SK-N-SH (cell line): ENCODE results near the gene ASIC1. TPM values are rescaled to one million over a fixed set of nuclear protein-coding genes. Genes with fewer than 3 reads are reported as not detected.

Source experiments
- CTCF ChIA-PET: fragments of 300-600, 350-600 bp; formaldehyde crosslinking; extraction: SDS; loops from one replicate; lab custom pipeline; 2021; lab: Yijun Ruan, JAX
- POLR2A ChIA-PET: fragments of 350-600 bp; sonication (Branson Sonifier 250); formaldehyde crosslinking; extraction: SDS; loops from one replicate; lab custom pipeline; 2020; ENCODE audit warnings: antibody characterized with exemption, inconsistent platforms; lab: Yijun Ruan, JAX
- DNase-seq: peaks from one replicate; pipeline ENCODE4 v3.0.0; 2012
- H2AFZ ChIP-seq: fragments of 200-600 bp; sonication (generic); 2 replicates; pipeline ENCODE4 v1.8.1; 2016; ENCODE audit warnings: antibody characterized with exemption, mild to moderate bottlenecking, low read depth
- H3F3A ChIP-seq: fragments of 200-600 bp; sonication (generic); replicated peaks from 2 replicates; pipeline ENCODE3; 2016; ENCODE audit warnings: antibody characterized with exemption, mild to moderate bottlenecking; ENCODE audit not compliant: insufficient read depth
- H3K27ac ChIP-seq, 2 experiments: fragments of 200-500 bp in 1 of 2; fragments of 200-600 bp in 1 of 2; sonication (Bioruptor generic) in 1 of 2; sonication (generic), shearing (Covaris generic) in 1 of 2; 2 replicates each; pipeline versions ENCODE4 v1.5.1 to v1.6.1; 2014 to 2016; ENCODE audit warnings: low read depth in 2 of 2, inconsistent platforms in 1 of 2, low read length in 1 of 2, mild to moderate bottlenecking in 1 of 2, mixed read lengths in 1 of 2
- H3K27me3 ChIP-seq: fragments of 200-600 bp; sonication (generic), shearing (Covaris generic); 2 replicates; pipeline ENCODE4 v1.6.1; 2016; ENCODE audit warnings: mixed run types; ENCODE audit not compliant: insufficient read depth
- H3K36me3 ChIP-seq, 2 experiments: fragments of 200-500 bp in 1 of 2; fragments of 200-600 bp in 1 of 2; sonication (Bioruptor generic) in 1 of 2; sonication (generic) in 1 of 2; replicated peaks in 1 of 2; 2 replicates each; pipeline versions ENCODE3 to v1.5.1; 2014 to 2016; ENCODE audit warnings: low read length in 1 of 2, mild to moderate bottlenecking in 1 of 2; ENCODE audit not compliant: insufficient read depth in 2 of 2, control insufficient read depth in 1 of 2
- H3K4me1 ChIP-seq, 2 experiments: fragments of 200-500 bp in 1 of 2; fragments of 200-600 bp in 1 of 2; sonication (Bioruptor generic) in 1 of 2; sonication (generic), shearing (Covaris generic) in 1 of 2; 2 replicates each; pipeline versions ENCODE4 v1.5.1 to v1.6.1; 2014 to 2016; ENCODE audit warnings: low read depth in 1 of 2, low read length in 1 of 2, mixed run types in 1 of 2; ENCODE audit not compliant: insufficient read depth in 2 of 2, control insufficient read depth in 1 of 2
- H3K4me2 ChIP-seq: fragments of 200-600 bp; sonication (generic), shearing (Covaris generic); 2 replicates; pipeline ENCODE4 v1.6.1; 2017; ENCODE audit warnings: mixed run types
- H3K4me3 ChIP-seq, 2 experiments: fragments of 200-500 bp in 1 of 2; fragments of 200-600 bp in 1 of 2; sonication (Bioruptor generic) in 1 of 2; sonication (generic), shearing (Covaris generic) in 1 of 2; 2 replicates each; pipeline versions ENCODE4 v1.5.1 to v1.8.1; 2014 to 2016; ENCODE audit warnings: low read depth in 2 of 2, inconsistent platforms in 1 of 2, low read length in 1 of 2, mild to moderate bottlenecking in 1 of 2, mixed read lengths in 1 of 2, moderate library complexity in 1 of 2
- H3K79me2 ChIP-seq: fragments of 200-600 bp; sonication (generic); 2 replicates; pipeline ENCODE4 v1.8.1; 2017; ENCODE audit warnings: mild to moderate bottlenecking; ENCODE audit not compliant: insufficient read depth
- H3K9ac ChIP-seq: fragments of 200-600 bp; sonication (generic); 2 replicates; pipeline ENCODE4 v1.6.1; 2017; ENCODE audit warnings: mixed run types
- H3K9me2 ChIP-seq: fragments of 200-600 bp; sonication (generic); 2 replicates; pipeline ENCODE4 v1.6.1; 2017; ENCODE audit warnings: mixed run types
- H3K9me3 ChIP-seq: fragments of 200-600 bp; sonication (generic); 2 replicates; pipeline ENCODE4 v1.6.1; 2017; ENCODE audit warnings: mixed run types, mild to moderate bottlenecking, moderate library complexity
- H4K20me1 ChIP-seq: fragments of 200-600 bp; sonication (generic); 2 replicates; pipeline ENCODE4 v1.6.1; 2017; ENCODE audit warnings: mild to moderate bottlenecking, mixed run types; ENCODE audit not compliant: insufficient read depth
- ELF1 ChIP-seq: IDR thresholded peaks from 2 replicates; pipeline ENCODE4 v1.4.0; 2012
- FOSL2 ChIP-seq: IDR thresholded peaks from 2 replicates; pipeline ENCODE4 v1.4.0; 2012; ENCODE audit warnings: low read depth, mild to moderate bottlenecking, moderate library complexity, borderline replicate concordance
- GATA2 ChIP-seq: sonication (generic); formaldehyde crosslinking; IDR thresholded peaks from 2 replicates; pipeline ENCODE4 v1.5.0; 2020; ENCODE audit warnings: mild to moderate bottlenecking, missing genetic modification reagents
- JUND ChIP-seq: IDR thresholded peaks from 2 replicates; pipeline ENCODE4 v1.4.0; 2012
- MEF2A ChIP-seq: IDR thresholded peaks from 2 replicates; pipeline ENCODE4 v1.4.0; 2012; ENCODE audit warnings: low read depth, borderline replicate concordance
- NFIC ChIP-seq: IDR thresholded peaks from 2 replicates; pipeline ENCODE4 v1.4.0; 2012; ENCODE audit warnings: borderline replicate concordance
- RAD21 ChIP-seq: IDR thresholded peaks from 2 replicates; pipeline ENCODE4 v1.6.1; 2012; ENCODE audit warnings: mild to moderate bottlenecking, low read length
- RCOR1 ChIP-seq: fragments of 150-350 bp; IDR thresholded peaks from 2 replicates; pipeline ENCODE4 v1.6.1; 2017; ENCODE audit warnings: antibody characterized with exemption, low read length
- RFX5 ChIP-seq: IDR thresholded peaks from 2 replicates; pipeline ENCODE4 v1.6.1; 2012; ENCODE audit warnings: mild to moderate bottlenecking, improper control_type of control experiment, low read length
- RXRA ChIP-seq: IDR thresholded peaks from 2 replicates; pipeline ENCODE4 v1.4.0; 2012; ENCODE audit warnings: low read depth, mild to moderate bottlenecking, borderline replicate concordance
- SIN3A ChIP-seq: IDR thresholded peaks from 2 replicates; pipeline ENCODE4 v1.6.1; 2012; ENCODE audit warnings: low read depth, mild to moderate bottlenecking, low read length, moderate library complexity, borderline replicate concordance
- SMC3 ChIP-seq: IDR thresholded peaks from 2 replicates; pipeline ENCODE4 v1.6.1; 2012; ENCODE audit warnings: low read depth, low read length, improper control_type of control experiment
- TAF1 ChIP-seq: IDR thresholded peaks from 2 replicates; pipeline ENCODE4 v1.6.1; 2012; ENCODE audit warnings: low read depth, mild to moderate bottlenecking, low read length, moderate library complexity, borderline replicate concordance
- TCF12 ChIP-seq: IDR thresholded peaks from 2 replicates; pipeline ENCODE4 v1.4.0; 2012
- WGBS: methylation state at CpG from one replicate; pipeline ENCODE4 v1.1.6; 2017; ENCODE audit warnings: low lambda C conversion rate; 5-methylcytosine and 5-hydroxymethylcytosine counted together
- polyA plus RNA-seq, 3 experiments: library from polyadenylated mRNA; depleted of rRNA; stranded (reverse); fragments of >200 nt; gene quantifications; 2 replicates each; pipeline ENCODE4 v1.2.3, GENCODE V29; 2012
- TF ChIP-seq, protein P1 (sequence below): fragments of 200-600 bp; sonication (generic); IDR thresholded peaks from 2 replicates; pipeline ENCODE4 v1.6.1; 2017; ENCODE audit warnings: antibody characterized with exemption, mild to moderate bottlenecking, moderate library complexity
- TF ChIP-seq, protein P2 (sequence below): IDR thresholded peaks from 2 replicates; pipeline ENCODE4 v1.6.1; 2012; ENCODE audit warnings: mild to moderate bottlenecking, low read depth, low read length, moderate library complexity
- TF ChIP-seq, protein P3 (sequence below): IDR thresholded peaks from 2 replicates; pipeline ENCODE4 v1.4.0; 2012; ENCODE audit warnings: low read depth
- TF ChIP-seq, protein P4 (sequence below): fragments of 150-350 bp; IDR thresholded peaks from 2 replicates; pipeline ENCODE4 v1.6.1; 2016; ENCODE audit warnings: mild to moderate bottlenecking, low read depth, low read length
- TF ChIP-seq, protein P5 (sequence below): IDR thresholded peaks from 2 replicates; pipeline ENCODE4 v1.4.0; 2012; ENCODE audit warnings: low read depth, borderline replicate concordance
- TF ChIP-seq, protein P6 (sequence below): fragments of 150-350 bp; IDR thresholded peaks from 2 replicates; pipeline ENCODE4 v1.6.1; 2017; ENCODE audit warnings: antibody characterized with exemption, low read length, low read depth, borderline replicate concordance

The ASIC1 gene
- polyA plus RNA-seq, 1 of the 3 experiments (the other 2 are of a cell fraction), result 28.4 TPM

DNA sequence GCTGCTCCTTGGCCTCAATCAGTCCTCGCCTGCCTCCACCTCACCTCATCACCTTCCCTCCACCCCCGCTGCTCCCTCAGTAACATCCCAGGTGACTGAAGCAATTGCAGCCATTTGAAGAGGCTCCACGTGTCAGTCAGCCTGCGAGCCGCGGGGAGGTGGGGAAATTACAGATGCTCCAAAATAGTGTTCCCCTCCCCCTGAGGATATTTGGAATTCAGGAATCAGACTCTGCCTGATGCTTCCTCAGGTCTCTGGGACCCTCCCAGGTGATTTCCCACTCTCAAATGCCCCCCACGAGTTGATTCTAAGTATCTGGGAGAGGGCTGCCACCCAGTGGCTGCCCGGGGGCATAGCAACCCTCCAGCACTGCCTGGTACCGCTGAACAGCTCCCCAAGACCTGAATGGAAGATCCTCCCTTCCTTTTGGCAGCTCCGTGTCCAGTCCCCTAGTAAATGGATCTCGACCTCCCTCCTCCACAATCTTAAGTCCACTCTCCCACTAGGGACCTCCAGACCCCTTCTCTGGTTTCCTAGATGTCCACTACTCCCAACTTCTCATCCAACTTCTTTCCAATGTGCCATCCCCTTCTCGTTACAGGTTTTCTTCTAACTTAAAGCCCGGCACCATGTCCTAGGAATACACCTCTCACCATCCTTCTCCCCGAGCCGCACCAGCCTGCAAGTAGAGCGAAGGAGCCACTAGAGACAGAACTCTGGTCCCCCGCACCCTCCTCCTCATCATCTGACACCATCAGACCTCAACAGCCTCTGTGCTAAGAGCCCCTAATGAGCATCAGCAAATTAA lies 1.4 kb upstream of the ASIC1 start:
- peak overlapping the region; percentile 77; the same call in 1 of the 2 replicates for H3K4me2 ChIP-seq

More for the DNA sequence above, 1.4 kb upstream of the ASIC1 start:
- H3K9me3 ChIP-seq, result no peaks in the 10 kb centered on the region
- H3K9me2 ChIP-seq, result no peaks in the 10 kb centered on the region
- H4K20me1 ChIP-seq, result no peaks in the 10 kb centered on the region
- CTCF ChIA-PET, result interaction anchor here (0.6 to 37.6 kb wide), 38 partner anchors 11 to 307 kb away, joined by 3 to 1401 read pairs (median 4); partner anchors contain the start of genes AQP5, AQP6, CERS5 and COX14
- H3K4me1 ChIP-seq, result peaks cover 7 to 29% of the 10 kb centered on the region in 2 experiments; a peak in 2 of 4 replicates
- DNase-seq, result peak; percentile 86
- peaks cover 0 to 1% of the 10 kb centered on the region in 2 experiments for H3K36me3 ChIP-seq
- H3K9ac ChIP-seq, result no peak overlapping the region
- WGBS, result 36% methylated on average over 17 of the region's 17 CpGs
- no peak overlapping the region for H2AFZ ChIP-seq
- H3K27ac ChIP-seq, result no peak overlapping the region
- peaks cover 7% of the 10 kb centered on the region for H3K27me3 ChIP-seq
- TF ChIP-seq, protein P1, sequence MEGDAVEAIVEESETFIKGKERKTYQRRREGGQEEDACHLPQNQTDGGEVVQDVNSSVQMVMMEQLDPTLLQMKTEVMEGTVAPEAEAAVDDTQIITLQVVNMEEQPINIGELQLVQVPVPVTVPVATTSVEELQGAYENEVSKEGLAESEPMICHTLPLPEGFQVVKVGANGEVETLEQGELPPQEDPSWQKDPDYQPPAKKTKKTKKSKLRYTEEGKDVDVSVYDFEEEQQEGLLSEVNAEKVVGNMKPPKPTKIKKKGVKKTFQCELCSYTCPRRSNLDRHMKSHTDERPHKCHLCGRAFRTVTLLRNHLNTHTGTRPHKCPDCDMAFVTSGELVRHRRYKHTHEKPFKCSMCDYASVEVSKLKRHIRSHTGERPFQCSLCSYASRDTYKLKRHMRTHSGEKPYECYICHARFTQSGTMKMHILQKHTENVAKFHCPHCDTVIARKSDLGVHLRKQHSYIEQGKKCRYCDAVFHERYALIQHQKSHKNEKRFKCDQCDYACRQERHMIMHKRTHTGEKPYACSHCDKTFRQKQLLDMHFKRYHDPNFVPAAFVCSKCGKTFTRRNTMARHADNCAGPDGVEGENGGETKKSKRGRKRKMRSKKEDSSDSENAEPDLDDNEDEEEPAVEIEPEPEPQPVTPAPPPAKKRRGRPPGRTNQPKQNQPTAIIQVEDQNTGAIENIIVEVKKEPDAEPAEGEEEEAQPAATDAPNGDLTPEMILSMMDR, result peak; percentile 97
- TF ChIP-seq NFIC (no peak), SMC3 (peak; percentile 87), MEF2A (no peak), RCOR1 (no peak), GATA2 (no peak), FOSL2 (no peak), RXRA (no peak), TCF12 (no peak), TAF1 (no peak), JUND (no peak), ELF1 (no peak), SIN3A (no peak), RAD21 (peak; percentile 88), RFX5 (no peak)
- TF ChIP-seq, protein P2, sequence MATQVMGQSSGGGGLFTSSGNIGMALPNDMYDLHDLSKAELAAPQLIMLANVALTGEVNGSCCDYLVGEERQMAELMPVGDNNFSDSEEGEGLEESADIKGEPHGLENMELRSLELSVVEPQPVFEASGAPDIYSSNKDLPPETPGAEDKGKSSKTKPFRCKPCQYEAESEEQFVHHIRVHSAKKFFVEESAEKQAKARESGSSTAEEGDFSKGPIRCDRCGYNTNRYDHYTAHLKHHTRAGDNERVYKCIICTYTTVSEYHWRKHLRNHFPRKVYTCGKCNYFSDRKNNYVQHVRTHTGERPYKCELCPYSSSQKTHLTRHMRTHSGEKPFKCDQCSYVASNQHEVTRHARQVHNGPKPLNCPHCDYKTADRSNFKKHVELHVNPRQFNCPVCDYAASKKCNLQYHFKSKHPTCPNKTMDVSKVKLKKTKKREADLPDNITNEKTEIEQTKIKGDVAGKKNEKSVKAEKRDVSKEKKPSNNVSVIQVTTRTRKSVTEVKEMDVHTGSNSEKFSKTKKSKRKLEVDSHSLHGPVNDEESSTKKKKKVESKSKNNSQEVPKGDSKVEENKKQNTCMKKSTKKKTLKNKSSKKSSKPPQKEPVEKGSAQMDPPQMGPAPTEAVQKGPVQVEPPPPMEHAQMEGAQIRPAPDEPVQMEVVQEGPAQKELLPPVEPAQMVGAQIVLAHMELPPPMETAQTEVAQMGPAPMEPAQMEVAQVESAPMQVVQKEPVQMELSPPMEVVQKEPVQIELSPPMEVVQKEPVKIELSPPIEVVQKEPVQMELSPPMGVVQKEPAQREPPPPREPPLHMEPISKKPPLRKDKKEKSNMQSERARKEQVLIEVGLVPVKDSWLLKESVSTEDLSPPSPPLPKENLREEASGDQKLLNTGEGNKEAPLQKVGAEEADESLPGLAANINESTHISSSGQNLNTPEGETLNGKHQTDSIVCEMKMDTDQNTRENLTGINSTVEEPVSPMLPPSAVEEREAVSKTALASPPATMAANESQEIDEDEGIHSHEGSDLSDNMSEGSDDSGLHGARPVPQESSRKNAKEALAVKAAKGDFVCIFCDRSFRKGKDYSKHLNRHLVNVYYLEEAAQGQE, result peak; percentile 74; the same call in 1 of the 2 replicates
- TF ChIP-seq, protein P3, sequence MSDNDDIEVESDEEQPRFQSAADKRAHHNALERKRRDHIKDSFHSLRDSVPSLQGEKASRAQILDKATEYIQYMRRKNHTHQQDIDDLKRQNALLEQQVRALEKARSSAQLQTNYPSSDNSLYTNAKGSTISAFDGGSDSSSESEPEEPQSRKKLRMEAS, result no peak
- TF ChIP-seq, protein P4, sequence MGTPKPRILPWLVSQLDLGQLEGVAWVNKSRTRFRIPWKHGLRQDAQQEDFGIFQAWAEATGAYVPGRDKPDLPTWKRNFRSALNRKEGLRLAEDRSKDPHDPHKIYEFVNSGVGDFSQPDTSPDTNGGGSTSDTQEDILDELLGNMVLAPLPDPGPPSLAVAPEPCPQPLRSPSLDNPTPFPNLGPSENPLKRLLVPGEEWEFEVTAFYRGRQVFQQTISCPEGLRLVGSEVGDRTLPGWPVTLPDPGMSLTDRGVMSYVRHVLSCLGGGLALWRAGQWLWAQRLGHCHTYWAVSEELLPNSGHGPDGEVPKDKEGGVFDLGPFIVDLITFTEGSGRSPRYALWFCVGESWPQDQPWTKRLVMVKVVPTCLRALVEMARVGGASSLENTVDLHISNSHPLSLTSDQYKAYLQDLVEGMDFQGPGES, result no peak
- TF ChIP-seq, protein P5, sequence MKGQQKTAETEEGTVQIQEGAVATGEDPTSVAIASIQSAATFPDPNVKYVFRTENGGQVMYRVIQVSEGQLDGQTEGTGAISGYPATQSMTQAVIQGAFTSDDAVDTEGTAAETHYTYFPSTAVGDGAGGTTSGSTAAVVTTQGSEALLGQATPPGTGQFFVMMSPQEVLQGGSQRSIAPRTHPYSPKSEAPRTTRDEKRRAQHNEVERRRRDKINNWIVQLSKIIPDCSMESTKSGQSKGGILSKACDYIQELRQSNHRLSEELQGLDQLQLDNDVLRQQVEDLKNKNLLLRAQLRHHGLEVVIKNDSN, result no peak
- TF ChIP-seq, protein P6, sequence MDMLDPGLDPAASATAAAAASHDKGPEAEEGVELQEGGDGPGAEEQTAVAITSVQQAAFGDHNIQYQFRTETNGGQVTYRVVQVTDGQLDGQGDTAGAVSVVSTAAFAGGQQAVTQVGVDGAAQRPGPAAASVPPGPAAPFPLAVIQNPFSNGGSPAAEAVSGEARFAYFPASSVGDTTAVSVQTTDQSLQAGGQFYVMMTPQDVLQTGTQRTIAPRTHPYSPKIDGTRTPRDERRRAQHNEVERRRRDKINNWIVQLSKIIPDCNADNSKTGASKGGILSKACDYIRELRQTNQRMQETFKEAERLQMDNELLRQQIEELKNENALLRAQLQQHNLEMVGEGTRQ, result no peak
- no peaks in the 10 kb centered on the region for H3K79me2 ChIP-seq
- peaks cover 7% of the 10 kb centered on the region for H3F3A ChIP-seq
- POLR2A ChIA-PET, result interaction anchor here (0.8 to 1.0 kb wide), 2 partner anchors 87 to 89 kb away, joined by 3 read pairs; no protein-coding TSS in a partner anchor
- H3K4me3 ChIP-seq, result no peak overlapping the region; a peak in 1 of 4 replicates
